ENCODE measurements around the gene BCL11A.

DNA sequence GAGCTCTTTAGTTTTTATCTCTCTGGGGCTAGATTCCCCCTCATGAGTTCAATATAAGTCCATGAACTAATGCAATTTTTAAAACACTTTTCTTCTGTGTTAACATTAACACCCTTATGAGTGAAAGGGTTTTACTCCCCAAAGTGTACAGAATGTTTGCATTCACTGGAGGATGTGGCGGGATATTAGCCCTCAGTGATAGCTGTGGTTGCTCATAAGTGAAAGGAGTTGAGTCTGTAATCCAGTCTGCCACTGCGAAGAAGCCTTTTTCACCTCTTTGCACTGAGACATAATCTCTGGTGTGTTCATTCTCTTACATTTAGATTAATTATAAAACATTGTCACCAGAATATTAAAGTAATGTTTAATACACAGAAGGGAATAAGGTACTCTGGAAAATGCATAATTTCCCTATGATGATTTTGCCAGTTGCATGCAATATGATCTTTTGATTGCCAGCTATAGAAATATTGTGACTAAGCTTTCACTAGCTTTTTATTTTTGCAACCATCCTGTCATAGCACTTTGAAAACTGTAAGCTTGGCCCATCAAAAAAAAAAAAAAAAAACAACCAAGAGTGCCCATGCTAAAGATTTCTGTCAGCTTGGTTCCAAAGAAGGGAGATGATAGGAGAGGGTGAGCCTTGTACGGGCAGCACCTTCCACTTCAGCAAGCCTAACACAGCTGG lies 113.2 kb downstream of the BCL11A start:
- TF ChIP-seq POLR2A (IDR thresholded peaks at IDR 0.05) = no peak
- TF ChIP-seq, protein P1, sequence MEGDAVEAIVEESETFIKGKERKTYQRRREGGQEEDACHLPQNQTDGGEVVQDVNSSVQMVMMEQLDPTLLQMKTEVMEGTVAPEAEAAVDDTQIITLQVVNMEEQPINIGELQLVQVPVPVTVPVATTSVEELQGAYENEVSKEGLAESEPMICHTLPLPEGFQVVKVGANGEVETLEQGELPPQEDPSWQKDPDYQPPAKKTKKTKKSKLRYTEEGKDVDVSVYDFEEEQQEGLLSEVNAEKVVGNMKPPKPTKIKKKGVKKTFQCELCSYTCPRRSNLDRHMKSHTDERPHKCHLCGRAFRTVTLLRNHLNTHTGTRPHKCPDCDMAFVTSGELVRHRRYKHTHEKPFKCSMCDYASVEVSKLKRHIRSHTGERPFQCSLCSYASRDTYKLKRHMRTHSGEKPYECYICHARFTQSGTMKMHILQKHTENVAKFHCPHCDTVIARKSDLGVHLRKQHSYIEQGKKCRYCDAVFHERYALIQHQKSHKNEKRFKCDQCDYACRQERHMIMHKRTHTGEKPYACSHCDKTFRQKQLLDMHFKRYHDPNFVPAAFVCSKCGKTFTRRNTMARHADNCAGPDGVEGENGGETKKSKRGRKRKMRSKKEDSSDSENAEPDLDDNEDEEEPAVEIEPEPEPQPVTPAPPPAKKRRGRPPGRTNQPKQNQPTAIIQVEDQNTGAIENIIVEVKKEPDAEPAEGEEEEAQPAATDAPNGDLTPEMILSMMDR (IDR thresholded peaks at IDR 0.05) = no peak
